HEK293 (cell line): ENCODE data around the gene AQP5.

Source experiments
- CTCF ChIA-PET: fragments of 350-600 bp; formaldehyde crosslinking; extraction: SDS; loops from one replicate; lab custom pipeline; 2021; ENCODE audit warnings: antibody characterized with exemption; lab: Yijun Ruan, JAX
- POLR2A ChIA-PET: fragments of 300-600 bp; formaldehyde crosslinking; extraction: SDS; loops from one replicate; lab custom pipeline; 2020; ENCODE audit warnings: antibody characterized with exemption, inconsistent platforms; lab: Yijun Ruan, JAX
- H3K27ac ChIP-seq: fragments of 200-500 bp; sonication (Bioruptor generic); 2 replicates; pipeline ENCODE4 v1.5.1; 2014; ENCODE audit warnings: low read depth, low read length, control low read depth, inconsistent platforms; ENCODE audit errors: extremely low read depth
- H3K36me3 ChIP-seq, 2 experiments: fragments of 200-500 bp in 1 of 2; sonication (Bioruptor generic) in 1 of 2; 1 replicate in 1 of 2; 2 replicates in 1 of 2; pipeline ENCODE4 v1.5.1; 2014 to 2017; ENCODE audit warnings: inconsistent platforms in 2 of 2, low read length in 2 of 2; ENCODE audit not compliant: control insufficient read depth in 2 of 2, insufficient read depth in 1 of 2
- H3K4me1 ChIP-seq: fragments of 200-500 bp; sonication (Bioruptor generic); 2 replicates; pipeline ENCODE4 v1.5.1; 2014; ENCODE audit warnings: mild to moderate bottlenecking, low read length, inconsistent platforms; ENCODE audit not compliant: control insufficient read depth, insufficient read depth
- H3K4me3 ChIP-seq: 2 replicates; pipeline ENCODE4 v1.5.1; 2011; ENCODE audit warnings: low read depth, mild to moderate bottlenecking, control low read depth, low read length, moderate library complexity
- H3K9me3 ChIP-seq: fragments of 200-500 bp; sonication (Bioruptor generic); 2 replicates; pipeline ENCODE4 v1.5.1; 2014; ENCODE audit warnings: low read depth, low read length, inconsistent platforms; ENCODE audit not compliant: control insufficient read depth, insufficient read depth
- CTCF ChIP-seq: fragments of 450-650 bp; formaldehyde crosslinking; IDR thresholded peaks from 2 replicates; pipeline ENCODE4 v1.5.1; 2016; ENCODE audit warnings: missing biosample characterization, missing genetic modification characterization
- KLF9 ChIP-seq: fragments of 450-650 bp; formaldehyde crosslinking; IDR thresholded peaks from 2 replicates; pipeline ENCODE4 v1.5.1; 2016; ENCODE audit warnings: missing biosample characterization, missing genetic modification characterization, low read depth
- ZNF146 ChIP-seq: fragments of 450-650 bp; formaldehyde crosslinking; IDR thresholded peaks from 2 replicates; pipeline ENCODE4 v1.5.1; 2016; ENCODE audit warnings: missing biosample characterization, missing genetic modification characterization
- ZNF354C ChIP-seq: fragments of 450-650 bp; formaldehyde crosslinking; IDR thresholded peaks from 2 replicates; pipeline ENCODE4 v1.5.1; 2016; ENCODE audit warnings: missing biosample characterization, missing genetic modification characterization, low read depth, borderline replicate concordance
- ZNF394 ChIP-seq: fragments of 450-650 bp; formaldehyde crosslinking; IDR thresholded peaks from 2 replicates; pipeline ENCODE4 v1.5.1; 2016; ENCODE audit warnings: missing biosample characterization, missing genetic modification characterization, mild to moderate bottlenecking, moderate library complexity, borderline replicate concordance
- ZNF433 ChIP-seq: fragments of 450-650 bp; formaldehyde crosslinking; IDR thresholded peaks from 2 replicates; pipeline ENCODE4 v1.5.1; 2016; ENCODE audit warnings: missing biosample characterization, missing genetic modification characterization, low read depth
- ZNF518A ChIP-seq: fragments of 450-650 bp; formaldehyde crosslinking; conservative IDR thresholded peaks from 2 replicates; pipeline ENCODE4 v1.5.1; 2016; ENCODE audit warnings: low read depth, missing biosample characterization, missing genetic modification characterization
- ZNF529 ChIP-seq: fragments of 450-650 bp; formaldehyde crosslinking; IDR thresholded peaks from 2 replicates; pipeline ENCODE4 v1.5.1; 2017; ENCODE audit warnings: missing genetic modification characterization, missing biosample characterization; ENCODE audit not compliant: insufficient replicate concordance
- ZNF558 ChIP-seq: fragments of 450-650 bp; formaldehyde crosslinking; IDR thresholded peaks from 2 replicates; pipeline ENCODE4 v1.5.1; 2016; ENCODE audit warnings: missing biosample characterization, missing genetic modification characterization
- ZNF629 ChIP-seq: fragments of 450-650 bp; formaldehyde crosslinking; IDR thresholded peaks from 2 replicates; pipeline ENCODE4 v1.5.1; 2017; ENCODE audit warnings: missing biosample characterization, missing genetic modification characterization
- ZNF664 ChIP-seq: fragments of 450-650 bp; formaldehyde crosslinking; IDR thresholded peaks from 2 replicates; pipeline ENCODE4 v1.5.1; 2016; ENCODE audit warnings: missing biosample characterization, missing genetic modification characterization
- ZNF785 ChIP-seq: fragments of 450-650 bp; formaldehyde crosslinking; IDR thresholded peaks from 2 replicates; pipeline ENCODE4 v1.5.1; 2016; ENCODE audit warnings: missing biosample characterization, missing genetic modification characterization
- ZNF791 ChIP-seq: fragments of 450-650 bp; formaldehyde crosslinking; IDR thresholded peaks from 2 replicates; pipeline ENCODE4 v1.5.1; 2016; ENCODE audit warnings: missing biosample characterization, missing genetic modification characterization
- TF ChIP-seq, protein P1 (sequence below): fragments of 450-650 bp; formaldehyde crosslinking; IDR thresholded peaks from 2 replicates; pipeline ENCODE4 v1.5.1; 2017; ENCODE audit warnings: missing biosample characterization, mild to moderate bottlenecking, missing genetic modification characterization, moderate library complexity
- TF ChIP-seq, protein P2 (sequence below): sonication (generic); formaldehyde crosslinking; IDR thresholded peaks from 2 replicates; pipeline ENCODE4 v1.8.1; 2022; ENCODE audit warnings: mild to moderate bottlenecking, moderate library complexity, missing genetic modification reagents
- TF ChIP-seq, protein P3 (sequence below): fragments of 450-650 bp; formaldehyde crosslinking; IDR thresholded peaks from 2 replicates; pipeline ENCODE4 v1.5.1; 2016; ENCODE audit warnings: missing biosample characterization, missing genetic modification characterization

The AQP5 gene

DNA sequence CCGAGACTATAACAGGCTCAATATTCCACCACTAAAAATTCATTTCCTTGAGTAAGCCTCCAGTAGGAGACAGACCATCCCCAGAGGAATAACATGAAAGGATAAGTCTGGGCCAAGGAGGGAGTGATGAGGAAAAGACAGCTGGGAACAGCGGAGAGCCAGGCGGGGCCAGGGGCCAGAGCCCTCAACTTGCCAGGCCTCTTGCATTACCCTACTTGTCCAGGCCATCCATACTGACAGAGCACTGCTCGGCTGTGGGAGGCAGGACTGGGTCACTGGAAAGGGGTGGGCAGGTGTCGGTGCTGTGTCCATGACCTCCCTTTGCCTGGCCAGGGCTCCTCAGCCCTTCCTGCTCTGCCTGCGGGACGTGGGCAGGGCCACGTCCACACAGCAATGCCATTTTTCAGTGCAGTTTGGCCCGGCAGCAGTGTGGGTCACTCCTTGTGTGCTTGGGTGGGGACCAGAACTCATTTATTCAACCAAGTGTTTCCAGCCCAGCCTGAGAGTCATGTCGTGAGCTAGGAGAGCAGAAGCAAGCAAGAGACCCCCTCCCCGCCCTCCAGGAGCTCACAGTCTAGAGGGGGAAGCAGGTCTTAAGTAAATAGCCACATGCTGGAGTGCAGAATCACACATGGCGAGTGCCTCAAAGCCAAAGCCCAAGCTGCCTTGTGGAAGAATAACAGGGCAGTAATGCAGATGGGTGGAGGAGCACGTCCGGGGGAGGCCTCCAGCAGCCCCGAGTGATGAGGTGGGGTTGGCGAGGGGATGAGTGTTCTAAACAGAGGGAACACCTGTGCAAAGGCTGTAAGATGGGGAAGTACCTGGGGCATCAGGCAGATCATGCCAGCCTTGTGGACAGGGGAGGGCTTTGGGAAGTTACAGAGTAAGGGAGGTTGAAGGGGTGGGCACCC, 49.1 kb upstream of the AQP5 start:
- H3K27ac ChIP-seq = no peak overlapping the region
- no peaks in the 10 kb centered on the region for H3K9me3 ChIP-seq
- CTCF ChIA-PET = interaction anchor here (1.5 kb wide), 1 partner anchor 33 kb away, joined by 9 read pairs; no protein-coding TSS in a partner anchor
- POLR2A ChIA-PET = no interaction called here
- TF ChIP-seq ZNF529 (tag by site-specific recombination) = no peak
- TF ChIP-seq CTCF (tag by site-specific recombination) = no peak
- TF ChIP-seq ZNF791 = no peak
- TF ChIP-seq, protein P1, sequence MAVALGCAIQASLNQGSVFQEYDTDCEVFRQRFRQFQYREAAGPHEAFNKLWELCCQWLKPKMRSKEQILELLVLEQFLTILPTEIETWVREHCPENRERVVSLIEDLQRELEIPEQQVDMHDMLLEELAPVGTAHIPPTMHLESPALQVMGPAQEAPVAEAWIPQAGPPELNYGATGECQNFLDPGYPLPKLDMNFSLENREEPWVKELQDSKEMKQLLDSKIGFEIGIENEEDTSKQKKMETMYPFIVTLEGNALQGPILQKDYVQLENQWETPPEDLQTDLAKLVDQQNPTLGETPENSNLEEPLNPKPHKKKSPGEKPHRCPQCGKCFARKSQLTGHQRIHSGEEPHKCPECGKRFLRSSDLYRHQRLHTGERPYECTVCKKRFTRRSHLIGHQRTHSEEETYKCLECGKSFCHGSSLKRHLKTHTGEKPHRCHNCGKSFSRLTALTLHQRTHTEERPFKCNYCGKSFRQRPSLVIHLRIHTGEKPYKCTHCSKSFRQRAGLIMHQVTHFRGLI (tag by site-specific recombination) = no peak
- no peak for TF ChIP-seq ZNF146 (tag by site-specific recombination)
- TF ChIP-seq, protein P2, sequence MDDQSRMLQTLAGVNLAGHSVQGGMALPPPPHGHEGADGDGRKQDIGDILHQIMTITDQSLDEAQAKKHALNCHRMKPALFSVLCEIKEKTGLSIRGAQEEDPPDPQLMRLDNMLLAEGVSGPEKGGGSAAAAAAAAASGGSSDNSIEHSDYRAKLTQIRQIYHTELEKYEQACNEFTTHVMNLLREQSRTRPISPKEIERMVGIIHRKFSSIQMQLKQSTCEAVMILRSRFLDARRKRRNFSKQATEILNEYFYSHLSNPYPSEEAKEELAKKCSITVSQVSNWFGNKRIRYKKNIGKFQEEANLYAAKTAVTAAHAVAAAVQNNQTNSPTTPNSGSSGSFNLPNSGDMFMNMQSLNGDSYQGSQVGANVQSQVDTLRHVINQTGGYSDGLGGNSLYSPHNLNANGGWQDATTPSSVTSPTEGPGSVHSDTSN = no peak
- TF ChIP-seq, all 188 proteins: peak for 0
- no peak overlapping the region for H3K4me3 ChIP-seq
- H3K36me3 ChIP-seq = no peaks in the 10 kb centered on the region
- peaks cover 15% of the 10 kb centered on the region for H3K4me1 ChIP-seq

DNA sequence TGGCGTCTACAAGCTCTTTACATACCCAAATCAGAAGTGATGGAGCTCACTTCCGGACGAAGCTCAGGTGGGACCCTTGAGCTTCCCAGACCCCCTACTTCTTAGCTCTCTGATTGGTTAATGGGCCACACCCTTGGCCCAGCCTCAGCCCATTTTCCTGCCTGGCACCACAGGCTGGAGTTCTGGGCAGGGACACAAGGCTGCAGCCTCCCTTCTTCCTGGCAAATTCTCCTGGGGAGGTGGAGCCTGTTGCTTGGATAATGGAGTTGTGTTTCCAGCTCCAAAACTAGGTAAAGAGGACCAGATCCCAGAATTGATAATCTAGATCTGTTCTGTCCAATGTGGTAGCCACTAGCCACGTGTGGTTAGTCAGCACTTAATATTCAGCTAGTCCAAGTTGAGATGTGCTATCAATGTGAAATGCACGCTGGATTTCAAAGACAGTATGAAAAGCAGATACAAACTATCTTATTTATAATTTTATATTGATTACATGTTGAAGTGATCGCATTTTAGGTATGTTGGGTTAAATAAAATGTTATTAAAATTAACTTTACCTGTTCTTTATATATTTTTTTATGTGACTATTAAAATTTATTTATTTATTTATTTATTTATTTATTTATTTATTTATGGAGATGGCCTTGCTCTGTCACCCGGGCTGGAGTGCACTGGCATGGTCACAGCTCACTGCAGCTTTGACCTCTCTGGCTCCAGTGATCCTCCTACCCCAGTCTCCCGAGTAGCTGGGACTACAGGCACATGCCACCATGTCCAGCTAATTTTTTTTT, 45.3 kb upstream of the AQP5 start:
- H3K4me3 ChIP-seq = no peak overlapping the region
- CTCF ChIA-PET = interaction anchor here (0.6 to 3.5 kb wide), 7 partner anchors 16 to 400 kb away, joined by 3 to 15 read pairs (median 3); no protein-coding TSS in a partner anchor
- TF ChIP-seq ZNF664 (tag by site-specific recombination) (peak; percentile 41; the same call in 1 of the 2 replicates), ZNF433 (tag by site-specific recombination) (peak; percentile 71; the same call in 1 of the 2 replicates), ZNF629 (peak; percentile 44; the same call in 1 of the 2 replicates), ZNF354C (tag by site-specific recombination) (no peak), ZNF558 (peak; percentile 81), KLF9 (tag by site-specific recombination) (no peak), ZNF518A (tag by site-specific recombination) (peak; percentile 83), ZNF785 (tag by site-specific recombination) (no peak), ZNF394 (tag by site-specific recombination) (peak; percentile 93)
- TF ChIP-seq, protein P3, sequence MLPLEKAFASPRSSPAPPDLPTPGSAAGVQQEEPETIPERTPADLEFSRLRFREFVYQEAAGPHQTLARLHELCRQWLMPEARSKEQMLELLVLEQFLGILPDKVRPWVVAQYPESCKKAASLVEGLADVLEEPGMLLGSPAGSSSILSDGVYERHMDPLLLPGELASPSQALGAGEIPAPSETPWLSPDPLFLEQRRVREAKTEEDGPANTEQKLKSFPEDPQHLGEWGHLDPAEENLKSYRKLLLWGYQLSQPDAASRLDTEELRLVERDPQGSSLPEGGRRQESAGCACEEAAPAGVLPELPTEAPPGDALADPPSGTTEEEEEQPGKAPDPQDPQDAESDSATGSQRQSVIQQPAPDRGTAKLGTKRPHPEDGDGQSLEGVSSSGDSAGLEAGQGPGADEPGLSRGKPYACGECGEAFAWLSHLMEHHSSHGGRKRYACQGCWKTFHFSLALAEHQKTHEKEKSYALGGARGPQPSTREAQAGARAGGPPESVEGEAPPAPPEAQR (tag by site-specific recombination) = no peak

More for the DNA sequence above, 45.3 kb upstream of the AQP5 start:
- H3K27ac ChIP-seq = no peak overlapping the region
- H3K4me1 ChIP-seq = peaks cover 10% of the 10 kb centered on the region
- no peaks in the 10 kb centered on the region for H3K9me3 ChIP-seq
- POLR2A ChIA-PET = no interaction called here
- no peaks in the 10 kb centered on the region for H3K36me3 ChIP-seq
